Suprapubic skin (tissue), 4 donors: ENCODE data around the gene THTPA. TPM values are rescaled to one million over a fixed set of nuclear protein-coding genes. Genes with fewer than 3 reads are reported as not detected.

ENCODE experiments used
- DNase-seq, 2 donors: peaks; one replicate each; pipeline ENCODE4 v3.0.0-alpha.2; 2019; ENCODE audit warnings: low spot score in 2 of 2
- H3K27ac ChIP-seq: fragments of 200-600 bp; sonication (generic); one replicate; pipeline ENCODE4 v1.5.1; 2019
- H3K27me3 ChIP-seq: fragments of 200-600 bp; sonication (generic); one replicate; pipeline ENCODE4 v1.5.1; 2019
- H3K36me3 ChIP-seq: fragments of 200-600 bp; sonication (generic); one replicate; pipeline ENCODE4 v1.5.1; 2019
- H3K4me1 ChIP-seq: fragments of 200-600 bp; sonication (generic); one replicate; pipeline ENCODE4 v1.5.1; 2019
- H3K4me3 ChIP-seq: fragments of 200-600 bp; sonication (generic); one replicate; pipeline ENCODE4 v1.5.1; 2019; ENCODE audit warnings: mild to moderate bottlenecking
- H3K9me3 ChIP-seq: fragments of 200-600 bp; sonication (generic); one replicate; pipeline ENCODE4 v1.5.1; 2019
- EP300 ChIP-seq: sonication (generic); formaldehyde crosslinking; IDR thresholded peaks from one replicate; pipeline ENCODE4 v1.6.1; 2017; ENCODE audit warnings: antibody characterized with exemption
- POLR2A ChIP-seq, 2 donors: fragments of 450-650 bp; IDR thresholded peaks; one replicate each; pipeline ENCODE4 v1.6.1; 2017; ENCODE audit warnings: antibody characterized with exemption in 2 of 2, mild to moderate bottlenecking in 2 of 2, moderate library complexity in 2 of 2
- POLR2AphosphoS5 ChIP-seq, 3 donors: sonication (generic); formaldehyde crosslinking; IDR thresholded peaks; one replicate each; pipeline ENCODE4 v1.6.1; 2017; ENCODE audit warnings: antibody characterized with exemption in 3 of 3
- WGBS: methylation state at CpG from one replicate; pipeline ENCODE4 v1.1.5; 2018; 5-methylcytosine and 5-hydroxymethylcytosine counted together
- total RNA-seq, 4 donors: library from RNA; depleted of rRNA; stranded (reverse); fragments of >200 nt; gene quantifications; one replicate each; pipeline ENCODE4 v1.1.0, GENCODE V29; 2016
- TF ChIP-seq, protein P1 (sequence below), 2 donors: fragments of 200-600 bp in 1 of 2; fragments of 450-650 bp in 1 of 2; sonication (generic) in 1 of 2; IDR thresholded peaks; one replicate each; pipeline ENCODE4 v1.5.1; 2016 to 2019; ENCODE audit warnings: antibody characterized with exemption in 2 of 2, mild to moderate bottlenecking in 1 of 2, moderate library complexity in 1 of 2

The THTPA gene
- total RNA-seq, 4 donors from 2014 or later = 7.0 to 16.7 (median 11.8) TPM

GRCh38 chr14:23522643-23523198, 33.4 kb upstream of the THTPA start:
- WGBS = 86% methylated on average over 9 of the region's 9 CpGs
- H3K4me3 ChIP-seq = no peak overlapping the region
- TF ChIP-seq POLR2AphosphoS5 (IDR thresholded peaks at IDR 0.05) = no peak
- no peaks in the 10 kb centered on the region for H3K27me3 ChIP-seq
- no peak for DNase-seq
- H3K36me3 ChIP-seq = peaks cover 5% of the 10 kb centered on the region
- no peaks in the 10 kb centered on the region for H3K4me1 ChIP-seq
- H3K27ac ChIP-seq = no peak overlapping the region
- H3K9me3 ChIP-seq = no peaks in the 10 kb centered on the region

GRCh38 chr14:23523229-23524016, 32.6 kb upstream of the THTPA start:
- TF ChIP-seq EP300 (no peak), POLR2A (IDR thresholded peaks at IDR 0.05) (no peak), POLR2AphosphoS5 (IDR thresholded peaks at IDR 0.05) (no peak)
- TF ChIP-seq, protein P1, sequence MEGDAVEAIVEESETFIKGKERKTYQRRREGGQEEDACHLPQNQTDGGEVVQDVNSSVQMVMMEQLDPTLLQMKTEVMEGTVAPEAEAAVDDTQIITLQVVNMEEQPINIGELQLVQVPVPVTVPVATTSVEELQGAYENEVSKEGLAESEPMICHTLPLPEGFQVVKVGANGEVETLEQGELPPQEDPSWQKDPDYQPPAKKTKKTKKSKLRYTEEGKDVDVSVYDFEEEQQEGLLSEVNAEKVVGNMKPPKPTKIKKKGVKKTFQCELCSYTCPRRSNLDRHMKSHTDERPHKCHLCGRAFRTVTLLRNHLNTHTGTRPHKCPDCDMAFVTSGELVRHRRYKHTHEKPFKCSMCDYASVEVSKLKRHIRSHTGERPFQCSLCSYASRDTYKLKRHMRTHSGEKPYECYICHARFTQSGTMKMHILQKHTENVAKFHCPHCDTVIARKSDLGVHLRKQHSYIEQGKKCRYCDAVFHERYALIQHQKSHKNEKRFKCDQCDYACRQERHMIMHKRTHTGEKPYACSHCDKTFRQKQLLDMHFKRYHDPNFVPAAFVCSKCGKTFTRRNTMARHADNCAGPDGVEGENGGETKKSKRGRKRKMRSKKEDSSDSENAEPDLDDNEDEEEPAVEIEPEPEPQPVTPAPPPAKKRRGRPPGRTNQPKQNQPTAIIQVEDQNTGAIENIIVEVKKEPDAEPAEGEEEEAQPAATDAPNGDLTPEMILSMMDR (IDR thresholded peaks at IDR 0.05) = no peak
- Histone ChIP-seq H3K27ac (no peak overlapping the region), H3K36me3 (peaks cover 5% of the 10 kb centered on the region), H3K4me1 (no peaks in the 10 kb centered on the region), H3K9me3 (no peaks in the 10 kb centered on the region), H3K27me3 (no peaks in the 10 kb centered on the region), H3K4me3 (no peak overlapping the region)
- DNase-seq = no peak
- WGBS = 88% methylated on average over 15 of the region's 16 CpGs

GRCh38 chr14:23524954-23525353, 31.1 kb upstream of the THTPA start:
- no peak for DNase-seq
- no peak overlapping the region for H3K27ac ChIP-seq
- TF ChIP-seq, protein P1 (IDR thresholded peaks at IDR 0.05) = no peak
- TF ChIP-seq POLR2AphosphoS5 (IDR thresholded peaks at IDR 0.05) (no peak), POLR2A (IDR thresholded peaks at IDR 0.05) (no peak), EP300 (no peak)
- WGBS = 94% methylated on average over 14 of the region's 14 CpGs
- H3K36me3 ChIP-seq = peaks cover 5% of the 10 kb centered on the region
- H3K27me3 ChIP-seq = no peaks in the 10 kb centered on the region
- no peaks in the 10 kb centered on the region for H3K9me3 ChIP-seq
- H3K4me3 ChIP-seq = no peak overlapping the region
- H3K4me1 ChIP-seq = no peaks in the 10 kb centered on the region

DNA sequence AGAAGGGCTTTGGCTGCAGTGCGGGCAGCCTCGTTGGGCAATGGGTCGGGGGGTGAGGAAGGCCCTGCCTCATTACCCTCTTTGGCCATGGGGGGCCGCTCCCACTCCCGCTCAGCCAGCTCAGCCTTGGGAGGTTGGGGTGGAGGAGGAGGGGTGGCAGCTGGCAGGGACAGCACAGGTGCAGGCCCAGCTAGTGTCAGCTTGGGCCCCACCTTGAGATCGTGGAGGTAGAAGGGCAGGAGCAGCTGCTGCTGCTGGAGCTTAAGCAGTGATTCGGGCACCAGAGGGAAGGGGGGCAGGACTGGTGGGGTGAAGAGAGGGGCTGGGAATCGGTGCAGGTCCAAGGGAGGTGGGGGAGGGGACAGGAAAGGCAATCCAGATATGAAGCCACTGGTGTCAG, 30.5 kb upstream of the THTPA start:
- Histone ChIP-seq H3K27me3 (no peaks in the 10 kb centered on the region), H3K36me3 (peaks cover 5% of the 10 kb centered on the region), H3K9me3 (no peaks in the 10 kb centered on the region), H3K4me1 (no peaks in the 10 kb centered on the region), H3K27ac (no peak overlapping the region), H3K4me3 (no peak overlapping the region)
- DNase-seq = no peak
- TF ChIP-seq EP300 (no peak), POLR2AphosphoS5 (IDR thresholded peaks at IDR 0.05) (no peak), POLR2A (IDR thresholded peaks at IDR 0.05) (no peak)
- TF ChIP-seq, protein P1 (IDR thresholded peaks at IDR 0.05) = no peak
- WGBS = 91% methylated on average over 8 of the region's 8 CpGs

GRCh38 chr14:23528555-23528954, 27.5 kb upstream of the THTPA start:
- no peaks in the 10 kb centered on the region for H3K4me1 ChIP-seq
- no peak for DNase-seq
- H3K4me3 ChIP-seq = no peak overlapping the region
- TF ChIP-seq POLR2AphosphoS5 (IDR thresholded peaks at IDR 0.05) (no peak), EP300 (no peak)
- TF ChIP-seq, protein P1 (IDR thresholded peaks at IDR 0.05) = no peak
- no peaks in the 10 kb centered on the region for H3K27me3 ChIP-seq
- peaks cover 5% of the 10 kb centered on the region for H3K36me3 ChIP-seq
- 79% methylated on average over 1 of the region's 1 CpG for WGBS
- no peaks in the 10 kb centered on the region for H3K9me3 ChIP-seq
- no peak overlapping the region for H3K27ac ChIP-seq
